ENCODE data around the gene ZBTB12. TPM values are rescaled to one million over a fixed set of nuclear protein-coding genes. Genes with fewer than 3 reads are reported as not detected.

Gene ZBTB12
- total and polyA plus RNA-seq, 2 of the 8 experiments (the other 6 are each of a cell fraction or from before 2014, with no cell fraction given): 20.7 to 40.8 TPM

DNA sequence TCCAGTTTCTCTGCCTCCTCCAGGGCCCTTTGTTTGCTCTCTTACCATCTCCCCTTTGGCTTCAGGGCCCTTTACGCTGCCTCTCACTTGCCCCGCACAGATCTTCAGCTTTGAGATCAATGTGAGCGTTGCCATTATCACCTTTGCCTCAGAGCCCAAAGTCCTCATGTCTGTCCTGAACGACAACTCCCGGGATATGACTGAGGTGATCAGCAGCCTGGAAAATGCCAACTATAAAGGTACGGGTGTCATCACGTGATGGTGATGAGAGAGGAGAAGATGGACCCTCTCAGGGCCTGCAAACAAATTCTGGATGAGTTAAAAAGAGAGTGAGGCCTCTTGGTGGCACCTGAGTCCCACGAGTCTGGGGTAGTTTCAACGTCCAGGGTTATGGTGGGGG, 33.9 kb upstream of the ZBTB12 start (continued):
- TF ChIP-seq HDAC2 (IDR thresholded peaks at IDR 0.05; ENCODE audit: borderline replicate concordance in 1 of 2, low read depth in 2 of 2, low read length in 2 of 2): no peak
- no peak for TF ChIP-seq POLR2AphosphoS5 (IDR thresholded peaks at IDR 0.05; ENCODE audit: low read depth, low read length)
- TF ChIP-seq, protein P1, sequence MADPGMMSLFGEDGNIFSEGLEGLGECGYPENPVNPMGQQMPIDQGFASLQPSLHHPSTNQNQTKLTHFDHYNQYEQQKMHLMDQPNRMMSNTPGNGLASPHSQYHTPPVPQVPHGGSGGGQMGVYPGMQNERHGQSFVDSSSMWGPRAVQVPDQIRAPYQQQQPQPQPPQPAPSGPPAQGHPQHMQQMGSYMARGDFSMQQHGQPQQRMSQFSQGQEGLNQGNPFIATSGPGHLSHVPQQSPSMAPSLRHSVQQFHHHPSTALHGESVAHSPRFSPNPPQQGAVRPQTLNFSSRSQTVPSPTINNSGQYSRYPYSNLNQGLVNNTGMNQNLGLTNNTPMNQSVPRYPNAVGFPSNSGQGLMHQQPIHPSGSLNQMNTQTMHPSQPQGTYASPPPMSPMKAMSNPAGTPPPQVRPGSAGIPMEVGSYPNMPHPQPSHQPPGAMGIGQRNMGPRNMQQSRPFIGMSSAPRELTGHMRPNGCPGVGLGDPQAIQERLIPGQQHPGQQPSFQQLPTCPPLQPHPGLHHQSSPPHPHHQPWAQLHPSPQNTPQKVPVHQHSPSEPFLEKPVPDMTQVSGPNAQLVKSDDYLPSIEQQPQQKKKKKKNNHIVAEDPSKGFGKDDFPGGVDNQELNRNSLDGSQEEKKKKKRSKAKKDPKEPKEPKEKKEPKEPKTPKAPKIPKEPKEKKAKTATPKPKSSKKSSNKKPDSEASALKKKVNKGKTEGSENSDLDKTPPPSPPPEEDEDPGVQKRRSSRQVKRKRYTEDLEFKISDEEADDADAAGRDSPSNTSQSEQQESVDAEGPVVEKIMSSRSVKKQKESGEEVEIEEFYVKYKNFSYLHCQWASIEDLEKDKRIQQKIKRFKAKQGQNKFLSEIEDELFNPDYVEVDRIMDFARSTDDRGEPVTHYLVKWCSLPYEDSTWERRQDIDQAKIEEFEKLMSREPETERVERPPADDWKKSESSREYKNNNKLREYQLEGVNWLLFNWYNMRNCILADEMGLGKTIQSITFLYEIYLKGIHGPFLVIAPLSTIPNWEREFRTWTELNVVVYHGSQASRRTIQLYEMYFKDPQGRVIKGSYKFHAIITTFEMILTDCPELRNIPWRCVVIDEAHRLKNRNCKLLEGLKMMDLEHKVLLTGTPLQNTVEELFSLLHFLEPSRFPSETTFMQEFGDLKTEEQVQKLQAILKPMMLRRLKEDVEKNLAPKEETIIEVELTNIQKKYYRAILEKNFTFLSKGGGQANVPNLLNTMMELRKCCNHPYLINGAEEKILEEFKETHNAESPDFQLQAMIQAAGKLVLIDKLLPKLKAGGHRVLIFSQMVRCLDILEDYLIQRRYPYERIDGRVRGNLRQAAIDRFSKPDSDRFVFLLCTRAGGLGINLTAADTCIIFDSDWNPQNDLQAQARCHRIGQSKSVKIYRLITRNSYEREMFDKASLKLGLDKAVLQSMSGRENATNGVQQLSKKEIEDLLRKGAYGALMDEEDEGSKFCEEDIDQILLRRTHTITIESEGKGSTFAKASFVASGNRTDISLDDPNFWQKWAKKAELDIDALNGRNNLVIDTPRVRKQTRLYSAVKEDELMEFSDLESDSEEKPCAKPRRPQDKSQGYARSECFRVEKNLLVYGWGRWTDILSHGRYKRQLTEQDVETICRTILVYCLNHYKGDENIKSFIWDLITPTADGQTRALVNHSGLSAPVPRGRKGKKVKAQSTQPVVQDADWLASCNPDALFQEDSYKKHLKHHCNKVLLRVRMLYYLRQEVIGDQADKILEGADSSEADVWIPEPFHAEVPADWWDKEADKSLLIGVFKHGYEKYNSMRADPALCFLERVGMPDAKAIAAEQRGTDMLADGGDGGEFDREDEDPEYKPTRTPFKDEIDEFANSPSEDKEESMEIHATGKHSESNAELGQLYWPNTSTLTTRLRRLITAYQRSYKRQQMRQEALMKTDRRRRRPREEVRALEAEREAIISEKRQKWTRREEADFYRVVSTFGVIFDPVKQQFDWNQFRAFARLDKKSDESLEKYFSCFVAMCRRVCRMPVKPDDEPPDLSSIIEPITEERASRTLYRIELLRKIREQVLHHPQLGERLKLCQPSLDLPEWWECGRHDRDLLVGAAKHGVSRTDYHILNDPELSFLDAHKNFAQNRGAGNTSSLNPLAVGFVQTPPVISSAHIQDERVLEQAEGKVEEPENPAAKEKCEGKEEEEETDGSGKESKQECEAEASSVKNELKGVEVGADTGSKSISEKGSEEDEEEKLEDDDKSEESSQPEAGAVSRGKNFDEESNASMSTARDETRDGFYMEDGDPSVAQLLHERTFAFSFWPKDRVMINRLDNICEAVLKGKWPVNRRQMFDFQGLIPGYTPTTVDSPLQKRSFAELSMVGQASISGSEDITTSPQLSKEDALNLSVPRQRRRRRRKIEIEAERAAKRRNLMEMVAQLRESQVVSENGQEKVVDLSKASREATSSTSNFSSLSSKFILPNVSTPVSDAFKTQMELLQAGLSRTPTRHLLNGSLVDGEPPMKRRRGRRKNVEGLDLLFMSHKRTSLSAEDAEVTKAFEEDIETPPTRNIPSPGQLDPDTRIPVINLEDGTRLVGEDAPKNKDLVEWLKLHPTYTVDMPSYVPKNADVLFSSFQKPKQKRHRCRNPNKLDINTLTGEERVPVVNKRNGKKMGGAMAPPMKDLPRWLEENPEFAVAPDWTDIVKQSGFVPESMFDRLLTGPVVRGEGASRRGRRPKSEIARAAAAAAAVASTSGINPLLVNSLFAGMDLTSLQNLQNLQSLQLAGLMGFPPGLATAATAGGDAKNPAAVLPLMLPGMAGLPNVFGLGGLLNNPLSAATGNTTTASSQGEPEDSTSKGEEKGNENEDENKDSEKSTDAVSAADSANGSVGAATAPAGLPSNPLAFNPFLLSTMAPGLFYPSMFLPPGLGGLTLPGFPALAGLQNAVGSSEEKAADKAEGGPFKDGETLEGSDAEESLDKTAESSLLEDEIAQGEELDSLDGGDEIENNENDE (IDR thresholded peaks at IDR 0.05; ENCODE audit: insufficient replicate concordance, low read length): no peak
- TF ChIP-seq RFX5 (IDR thresholded peaks at IDR 0.05; ENCODE audit: borderline replicate concordance, low read depth, low read length): no peak
- TF ChIP-seq TCF12 (IDR thresholded peaks at IDR 0.05; ENCODE audit: low read depth, low read length): no peak
- no peak for TF ChIP-seq YY1 (IDR thresholded peaks at IDR 0.05; ENCODE audit: low read depth, low read length)
